EL (cell line): ENCODE results near the gene APAF1.
"Not testable (repeated sequence)": the region's sequence is repeated elsewhere in the genome, so short reads cannot be mapped to it uniquely, and the experiment has no call there.

Experiments used
- DNase-seq: peaks from one replicate; pipeline ENCODE4 v3.0.0-alpha.2; 2016

The APAF1 gene

GRCh38 chr12:98644712-98645571, at the start of gene APAF1, which contains the start of gene IKBIP:
TSS of gene APAF1 (plus strand) at chr12:98645290. CDS start at chr12:98648360, 3,070 bp downstream.
TSS of gene IKBIP (minus strand) at chr12:98644788. CDS start at chr12:98644701, 87 bp downstream.
- DNase-seq: peak; percentile 96

GRCh38 chr12:98597313-98597712, 47.8 kb upstream of the APAF1 start:
- DNase-seq: not testable (repeated sequence)

GRCh38 chr12:98601924-98602323, 43.2 kb upstream of the APAF1 start:
- no peak for DNase-seq

- no peak for DNase-seq
Measured at GRCh38 chr12:98606359-98606988, 38.6 kb upstream of the APAF1 start.

GRCh38 chr12:98610596-98610995, 34.5 kb upstream of the APAF1 start:
- no peak for DNase-seq

- no peak for DNase-seq
Measured at GRCh38 chr12:98612696-98613334, 32.3 kb upstream of the APAF1 start.

GRCh38 chr12:98618952-98619351, 26.1 kb upstream of the APAF1 start:
- no peak for DNase-seq

GRCh38 chr12:98635657-98636323, 9.3 kb upstream of the APAF1 start:
- DNase-seq: peak; percentile 83

GRCh38 chr12:98637068-98637467, 8.0 kb upstream of the APAF1 start:
- no peak for DNase-seq

GRCh38 chr12:98638009-98638408, 7.1 kb upstream of the APAF1 start:
- DNase-seq: no peak

GRCh38 chr12:98639491-98639890, 5.6 kb upstream of the APAF1 start:
- no peak for DNase-seq

- not testable (repeated sequence) for DNase-seq
Measured at GRCh38 chr12:98642801-98643200, 2.3 kb upstream of the APAF1 start.

GRCh38 chr12:98644433-98644711, 718 bp upstream of the APAF1 start:
- no peak for DNase-seq

- DNase-seq: peak; percentile 27
Measured at GRCh38 chr12:98645572-98646067, 530 bp downstream of the APAF1 start.

- peak; percentile 48 for DNase-seq
Measured at GRCh38 chr12:98646294-98647090, 1.4 kb downstream of the APAF1 start.

GRCh38 chr12:98651328-98651727, 6.2 kb downstream of the APAF1 start:
- DNase-seq: no peak

- DNase-seq: peak; percentile 45
Measured at GRCh38 chr12:98653866-98654493, 8.9 kb downstream of the APAF1 start.

- DNase-seq: no peak
Measured at GRCh38 chr12:98656289-98657101, 11.4 kb downstream of the APAF1 start.

GRCh38 chr12:98660521-98660920, 15.4 kb downstream of the APAF1 start:
- no peak for DNase-seq

GRCh38 chr12:98669751-98670150, 24.7 kb downstream of the APAF1 start:
- no peak for DNase-seq

GRCh38 chr12:98671459-98671858, 26.4 kb downstream of the APAF1 start:
- no peak for DNase-seq
